Large intestine (tissue), 3 donors: ENCODE results near the gene EPB41. TPM values are rescaled to one million over a fixed set of nuclear protein-coding genes. Genes with fewer than 3 reads are reported as not detected.

Source experiments
- DNase-seq, 2 donors: peaks; one replicate each; pipeline versions ENCODE4 v3.0.0 to v3.0.0-alpha.2; 2013
- H3K27ac ChIP-seq: one replicate; pipeline ENCODE4 v1.5.1; 2013; ENCODE audit warnings: low read length
- H3K27me3 ChIP-seq: 2 replicates; pipeline ENCODE4 v1.6.1; 2013; ENCODE audit warnings: low read length; ENCODE audit not compliant: control insufficient read depth, insufficient read depth
- H3K36me3 ChIP-seq: 2 replicates; pipeline ENCODE4 v1.6.1; 2013; ENCODE audit warnings: low read length; ENCODE audit not compliant: control insufficient read depth, insufficient read depth
- H3K4me1 ChIP-seq: one replicate; pipeline ENCODE4 v1.6.1; 2013; ENCODE audit warnings: low read length; ENCODE audit not compliant: control insufficient read depth, insufficient read depth
- H3K4me3 ChIP-seq: one replicate; pipeline ENCODE4 v1.5.1; 2013; ENCODE audit warnings: low read length
- H3K9me3 ChIP-seq: one replicate; pipeline ENCODE4 v1.6.1; 2013; ENCODE audit warnings: mild to moderate bottlenecking, low read depth, low read length, moderate library complexity; ENCODE audit not compliant: control insufficient read depth
- WGBS: methylation state at CpG from one replicate; pipeline ENCODE4 v1.1.5; 2013; ENCODE audit warnings: low lambda C conversion rate; ENCODE audit not compliant: insufficient coverage; 5-methylcytosine and 5-hydroxymethylcytosine counted together
- polyA plus RNA-seq: library from polyadenylated mRNA; unstranded; fragments of 120-200 nt; gene quantifications from one replicate; pipeline ENCODE4 v1.2.1, GENCODE V29; 2013

Gene EPB41
- polyA plus RNA-seq, 1 donor, result 54.0 TPM

- 100% methylated on average over 1 of the region's 8 CpGs for WGBS
- Histone ChIP-seq H3K4me1 (peaks cover 14% of the 10 kb centered on the region), H3K9me3 (peaks cover 14% of the 10 kb centered on the region), H3K36me3 (peaks cover 86% of the 10 kb centered on the region), H3K27me3 (no peaks in the 10 kb centered on the region), H3K4me3 (no peak overlapping the region), H3K27ac (no peak overlapping the region)
- no peak for DNase-seq
Measured at GRCh38 chr1:29152046-29152805, 237.9 kb downstream of the EPB41 start.

DNA sequence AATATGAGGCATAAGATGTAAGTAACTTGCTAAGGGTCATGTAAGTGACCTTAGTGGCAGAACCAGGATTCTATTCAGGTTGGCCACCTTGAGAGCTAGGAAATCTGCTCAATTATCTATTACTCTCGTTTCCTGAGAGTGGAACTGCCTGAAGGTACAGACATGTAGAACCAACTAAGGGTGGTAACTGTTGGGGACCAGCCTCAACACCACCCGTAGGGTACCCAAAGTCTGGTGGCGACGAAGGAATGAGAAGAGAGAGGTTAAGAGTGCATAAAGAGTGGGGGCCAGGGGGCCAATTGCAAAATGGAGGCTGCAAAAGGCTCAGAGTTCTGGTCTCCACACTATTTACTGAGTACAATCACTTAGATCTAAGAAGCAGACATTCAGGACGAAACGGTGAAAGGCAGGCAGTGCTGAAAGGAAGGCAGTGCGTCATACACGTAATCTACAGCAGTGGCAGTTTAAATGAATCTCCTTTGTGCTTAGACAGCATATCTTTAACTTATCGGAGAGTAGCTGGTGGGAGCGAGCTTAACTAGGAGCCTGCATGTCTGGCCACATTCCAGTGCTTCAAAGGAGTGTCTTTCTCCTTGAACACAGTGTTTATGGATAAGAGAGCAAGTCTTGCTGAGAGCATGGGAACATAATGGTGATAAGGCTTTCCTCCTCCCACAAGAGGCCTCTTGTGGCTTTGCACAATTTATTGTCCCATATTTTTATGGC, 242.3 kb downstream of the EPB41 start:
- DNase-seq, result peak; percentile 79 to 91
- Histone ChIP-seq H3K27me3 (no peaks in the 10 kb centered on the region), H3K4me3 (no peak overlapping the region), H3K27ac (peak overlapping the region; percentile 90), H3K9me3 (peaks cover 23% of the 10 kb centered on the region), H3K4me1 (peaks cover 16% of the 10 kb centered on the region), H3K36me3 (peaks cover 76% of the 10 kb centered on the region)
- WGBS, result no CpG with 5 or more reads among the region's 10 CpGs

GRCh38 chr1:29157269-29157601, 242.9 kb downstream of the EPB41 start:
- H3K4me1 ChIP-seq, result peaks cover 20% of the 10 kb centered on the region

DNA sequence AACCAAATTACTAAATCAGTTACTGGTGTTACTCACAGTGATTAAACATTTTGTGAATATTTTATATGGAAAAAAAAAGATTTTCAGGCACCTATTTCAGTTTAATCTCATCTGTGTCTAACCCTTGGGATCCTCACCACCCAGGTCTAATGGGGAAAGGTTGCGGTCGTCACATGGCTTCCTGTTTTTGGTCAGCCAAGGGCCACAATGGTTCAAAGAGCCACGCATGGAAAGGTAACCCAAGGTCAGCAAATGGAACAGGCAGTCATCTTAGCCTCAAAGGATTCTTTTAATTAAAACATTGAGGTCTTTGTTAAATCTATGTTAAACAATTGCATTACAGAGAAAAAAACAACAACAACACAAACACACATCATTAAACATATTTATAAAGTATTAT, 245.4 kb downstream of the EPB41 start:
- DNase-seq, result no peak
- Histone ChIP-seq H3K4me3 (no peak overlapping the region), H3K27me3 (no peaks in the 10 kb centered on the region), H3K4me1 (peaks cover 33% of the 10 kb centered on the region), H3K36me3 (peaks cover 53% of the 10 kb centered on the region), H3K9me3 (peaks cover 23% of the 10 kb centered on the region), H3K27ac (no peak overlapping the region)
- 100% methylated on average over 1 of the region's 3 CpGs for WGBS

More at GRCh38 chr1:29157269-29157601, 242.9 kb downstream of the EPB41 start:
- H3K27me3 ChIP-seq, result no peaks in the 10 kb centered on the region
- 60% methylated on average over 2 of the region's 3 CpGs for WGBS
- H3K27ac ChIP-seq, result peak overlapping the region; percentile 90
- H3K4me3 ChIP-seq, result no peak overlapping the region
- peaks cover 23% of the 10 kb centered on the region for H3K9me3 ChIP-seq
- peaks cover 72% of the 10 kb centered on the region for H3K36me3 ChIP-seq
- DNase-seq, result no peak

DNA sequence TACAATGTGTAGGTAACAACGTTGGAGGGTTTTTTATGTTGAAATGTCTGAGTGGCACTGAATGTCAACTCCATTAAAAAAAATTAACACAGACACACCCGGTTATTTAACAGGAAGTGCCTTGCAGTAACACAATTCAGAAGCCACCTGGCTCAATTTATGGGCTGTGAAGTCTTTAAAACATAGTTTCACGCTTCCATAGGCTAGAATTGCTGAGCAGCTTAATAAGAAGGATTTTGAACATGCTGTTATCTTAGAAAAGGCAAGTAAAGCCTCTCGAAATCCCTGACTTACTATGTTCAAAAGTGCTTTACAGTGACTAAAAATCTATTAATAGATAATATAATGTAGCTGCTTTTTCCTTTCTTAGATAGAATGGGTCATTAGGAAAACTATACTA, 247.7 kb downstream of the EPB41 start:
- no CpG with 5 or more reads among the region's 4 CpGs for WGBS

GRCh38 chr1:29162476-29163138, 248.2 kb downstream of the EPB41 start:
- H3K27me3 ChIP-seq, result no peaks in the 10 kb centered on the region
- H3K9me3 ChIP-seq, result peaks cover 19% of the 10 kb centered on the region
- H3K4me1 ChIP-seq, result peaks cover 44% of the 10 kb centered on the region
- peak overlapping the region; percentile 8 for H3K27ac ChIP-seq
- no peak for DNase-seq
- H3K4me3 ChIP-seq, result no peak overlapping the region
- H3K36me3 ChIP-seq, result peaks cover 50% of the 10 kb centered on the region
- WGBS, result 100% methylated on average over 1 of the region's 9 CpGs

More for the DNA sequence above, 247.7 kb downstream of the EPB41 start:
- Histone ChIP-seq H3K36me3 (peaks cover 56% of the 10 kb centered on the region), H3K27ac (peak overlapping the region; percentile 8), H3K4me3 (no peak overlapping the region), H3K4me1 (peaks cover 45% of the 10 kb centered on the region), H3K27me3 (no peaks in the 10 kb centered on the region), H3K9me3 (peaks cover 23% of the 10 kb centered on the region)
- DNase-seq, result no peak

DNA sequence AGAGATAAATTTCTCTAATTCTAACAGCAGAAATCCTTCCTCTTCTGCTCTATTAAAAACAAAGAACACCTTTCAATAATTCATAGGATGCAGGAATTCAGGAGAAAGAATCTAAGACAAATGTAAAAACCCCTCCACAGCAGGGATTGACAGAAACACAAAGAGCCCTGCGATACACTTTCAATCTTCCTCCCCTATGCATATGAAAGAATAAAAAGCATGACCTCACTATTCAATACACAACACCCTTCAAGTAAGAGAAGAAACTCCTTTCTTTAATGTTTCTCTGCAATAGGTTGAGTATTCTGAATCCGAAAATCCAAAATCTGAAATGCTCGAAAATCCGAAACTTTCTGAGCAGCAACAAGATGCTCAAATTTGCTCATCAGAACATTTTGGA, 250.2 kb downstream of the EPB41 start:
- Histone ChIP-seq H3K9me3 (no peaks in the 10 kb centered on the region), H3K4me3 (no peak overlapping the region), H3K27me3 (no peaks in the 10 kb centered on the region), H3K27ac (peak overlapping the region; percentile 79), H3K36me3 (peaks cover 38% of the 10 kb centered on the region), H3K4me1 (peaks cover 47% of the 10 kb centered on the region)
- no CpG with 5 or more reads among the region's 4 CpGs for WGBS
- DNase-seq, result no peak

DNA sequence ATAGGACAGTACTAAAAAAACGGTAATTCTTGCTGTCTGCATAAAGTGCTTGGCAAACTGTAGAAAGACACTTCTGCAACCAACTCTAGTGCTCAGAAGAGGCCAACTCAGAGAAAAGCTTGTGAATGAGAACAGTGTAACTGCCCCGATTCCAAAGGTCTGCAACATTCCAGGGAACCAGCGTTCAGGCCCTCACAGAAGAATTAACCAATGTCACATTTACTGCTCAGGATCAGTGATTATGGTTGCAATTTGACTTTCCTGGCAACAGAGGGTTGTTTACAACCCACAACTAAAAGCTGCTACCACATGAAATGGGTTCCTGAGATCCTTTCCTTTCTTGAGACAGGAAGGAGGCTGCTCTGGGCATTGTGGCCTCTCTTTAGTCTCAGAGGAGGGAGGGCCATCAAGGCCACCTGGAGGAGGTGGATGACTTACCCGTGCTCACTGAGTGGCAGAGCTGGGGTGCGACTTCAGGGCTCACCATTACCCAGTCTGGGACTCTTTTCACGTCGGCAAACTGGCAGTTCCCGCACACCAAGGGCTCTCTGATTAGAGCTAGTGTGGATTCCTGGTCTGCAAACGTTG, 252.0 kb downstream of the EPB41 start:
- peaks cover 29% of the 10 kb centered on the region for H3K36me3 ChIP-seq
- no peaks in the 10 kb centered on the region for H3K9me3 ChIP-seq
- WGBS, result no CpG with 5 or more reads among the region's 9 CpGs
- H3K4me3 ChIP-seq, result no peak overlapping the region
- H3K27me3 ChIP-seq, result no peaks in the 10 kb centered on the region
- peak; percentile 85 to 94 for DNase-seq
- peaks cover 48% of the 10 kb centered on the region for H3K4me1 ChIP-seq
- H3K27ac ChIP-seq, result peak overlapping the region; percentile 79

DNA sequence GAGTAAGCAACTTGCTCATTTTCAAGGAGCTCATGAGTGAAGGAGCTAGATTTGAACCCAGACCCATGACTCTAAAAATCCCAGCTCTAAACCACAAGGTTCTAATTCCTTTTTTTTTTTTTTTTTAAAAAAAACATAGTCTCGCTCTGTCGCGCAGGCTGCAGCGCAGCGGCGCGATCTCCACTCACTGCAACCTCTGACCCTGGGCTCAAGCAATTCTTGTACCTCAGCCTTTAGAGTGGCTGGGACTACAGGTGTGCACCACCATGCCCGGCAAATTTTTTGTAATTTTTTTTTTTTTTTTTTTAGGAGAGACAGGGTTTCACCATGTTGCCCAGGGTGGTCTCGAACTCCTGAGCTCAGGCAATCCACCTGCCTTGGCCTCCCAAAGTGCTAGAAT, 253.5 kb downstream of the EPB41 start:
- DNase-seq, result no peak
- WGBS, result no CpG with 5 or more reads among the region's 9 CpGs
- Histone ChIP-seq H3K4me1 (peaks cover 42% of the 10 kb centered on the region), H3K9me3 (no peaks in the 10 kb centered on the region), H3K27me3 (no peaks in the 10 kb centered on the region), H3K27ac (no peak overlapping the region), H3K4me3 (no peak overlapping the region), H3K36me3 (peaks cover 26% of the 10 kb centered on the region)
